Activated gamma-delta T cell treated with Interleukin-2 at 50 U/mL for 16 hours (primary cell): Measurements from ENCODE around the gene MAPK7.

Experiments used
- DNase-seq: peaks from one replicate; pipeline ENCODE4 v3.0.0-alpha.2; 2020

The MAPK7 gene

DNA sequence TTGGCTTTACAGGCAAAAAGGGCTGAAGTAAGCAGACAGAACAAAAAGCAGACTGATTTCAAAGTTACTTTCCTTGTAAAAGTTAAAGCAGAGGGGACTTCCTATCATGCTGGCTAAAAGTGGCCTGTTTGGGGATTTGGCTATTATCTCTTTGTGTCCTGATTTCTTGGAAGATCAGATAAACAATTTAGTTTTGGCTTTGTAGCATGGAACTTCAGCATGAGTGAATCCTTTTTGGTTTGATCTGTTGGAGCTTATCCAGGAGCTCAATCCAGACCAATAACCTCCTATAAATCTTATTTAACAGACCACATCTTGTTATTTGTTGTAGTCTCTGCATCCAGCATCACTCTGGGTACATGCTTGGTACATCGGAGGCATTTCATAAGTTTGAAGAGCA lies 23.9 kb downstream of the MAPK7 start:
- no peak for DNase-seq

- DNase-seq = no peak
Measured at GRCh38 chr17:19403021-19403420, 24.7 kb downstream of the MAPK7 start.

- no peak for DNase-seq
Measured at GRCh38 chr17:19404264-19404663, 26.0 kb downstream of the MAPK7 start.

- DNase-seq = no peak
Measured at GRCh38 chr17:19405114-19405513, 26.8 kb downstream of the MAPK7 start.

DNA sequence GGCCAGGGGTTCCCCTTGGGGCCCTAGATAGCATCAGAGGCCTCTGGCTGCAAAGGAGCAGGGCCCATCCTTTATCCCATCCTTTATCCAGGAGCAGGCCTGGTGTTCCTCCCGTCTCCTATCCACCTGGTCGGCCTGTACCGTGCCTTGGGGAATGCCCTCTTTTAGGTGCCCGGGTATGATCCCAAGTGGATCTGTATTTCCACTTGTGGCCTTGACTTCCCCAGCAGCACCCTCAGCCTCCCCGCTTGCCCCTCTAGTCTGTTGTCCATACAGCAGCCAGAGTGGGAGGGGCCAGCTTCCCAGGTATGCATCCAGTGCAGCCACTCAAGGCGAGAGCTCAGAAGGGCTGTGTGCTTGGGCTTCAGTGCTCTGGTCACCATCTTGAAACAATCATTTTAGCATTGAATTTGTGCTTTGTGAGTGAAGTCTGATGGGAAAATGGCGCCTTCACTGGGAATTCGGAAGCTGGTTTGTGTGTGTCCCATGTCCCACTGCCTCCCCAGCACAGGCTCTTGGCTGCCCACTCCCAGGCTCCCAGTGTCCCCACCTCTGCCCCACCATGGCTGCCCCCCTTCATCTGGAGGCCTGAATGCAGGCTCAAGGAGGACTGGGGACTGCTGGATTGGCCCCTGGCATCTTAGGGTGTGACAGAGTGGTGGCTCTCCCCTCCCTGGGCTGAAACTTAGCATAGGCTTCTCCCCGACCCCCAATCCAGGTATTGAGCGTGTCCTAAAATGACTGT lies 29.5 kb downstream of the MAPK7 start:
- DNase-seq = no peak

DNA sequence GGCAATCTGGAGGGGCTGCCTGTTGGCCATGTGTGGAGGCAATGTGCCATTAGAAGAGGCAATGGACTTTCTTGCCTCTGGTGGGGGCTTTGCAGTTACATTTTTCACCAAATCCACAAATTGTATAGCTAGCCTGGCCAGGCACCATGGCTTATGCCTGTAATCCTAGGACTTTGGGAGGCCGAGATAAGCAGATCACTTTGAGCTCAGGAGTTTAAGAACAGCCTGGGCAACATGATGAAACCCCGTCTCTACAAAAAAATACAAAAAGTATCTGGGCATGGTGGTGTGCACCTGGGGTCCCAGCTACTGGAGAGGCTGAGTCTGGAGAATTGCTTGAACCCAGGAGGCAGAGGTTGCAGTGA lies 30.0 kb downstream of the MAPK7 start:
- DNase-seq = no peak

DNA sequence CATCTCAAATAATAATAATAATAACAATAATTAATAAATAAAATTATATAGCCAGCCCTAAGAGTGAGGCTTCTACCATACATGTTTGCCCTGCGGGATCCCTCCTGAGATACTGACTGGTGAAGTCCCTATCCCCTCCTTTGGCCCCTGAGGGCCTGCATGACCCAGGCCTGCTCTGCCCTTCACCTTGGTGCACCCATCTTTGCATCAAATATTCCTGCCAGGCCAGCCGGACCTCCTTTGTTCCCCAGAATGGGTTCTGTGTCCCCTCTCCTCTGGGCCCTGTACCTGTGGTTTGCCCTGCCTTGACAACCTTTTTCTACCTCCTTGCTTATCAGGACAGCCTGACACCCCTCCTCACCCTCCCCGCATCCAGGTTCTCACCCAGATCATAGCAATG lies 30.8 kb downstream of the MAPK7 start:
- DNase-seq = no peak

DNA sequence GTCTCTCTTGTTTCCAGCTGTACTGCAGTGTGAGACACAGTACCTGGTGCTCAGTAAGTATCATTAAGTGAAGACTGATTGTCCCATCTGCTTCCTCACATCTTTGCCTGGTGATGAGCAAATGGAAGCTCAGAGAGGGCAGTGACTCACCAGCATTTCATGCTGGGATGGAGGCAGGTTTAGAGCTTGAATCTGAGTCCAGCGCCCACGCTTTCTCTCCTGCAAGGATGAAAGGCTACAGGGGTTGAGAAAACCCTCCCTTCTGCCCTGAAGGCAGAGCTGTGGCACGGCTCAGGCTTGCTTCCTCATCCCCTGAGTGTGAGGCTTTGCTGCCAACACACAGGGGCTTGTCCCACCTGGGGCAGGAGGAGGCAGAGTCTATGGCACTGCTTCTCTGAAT lies 31.2 kb downstream of the MAPK7 start:
- DNase-seq = no peak

- no peak for DNase-seq
Measured at GRCh38 chr17:19410091-19410490, 31.8 kb downstream of the MAPK7 start.

DNA sequence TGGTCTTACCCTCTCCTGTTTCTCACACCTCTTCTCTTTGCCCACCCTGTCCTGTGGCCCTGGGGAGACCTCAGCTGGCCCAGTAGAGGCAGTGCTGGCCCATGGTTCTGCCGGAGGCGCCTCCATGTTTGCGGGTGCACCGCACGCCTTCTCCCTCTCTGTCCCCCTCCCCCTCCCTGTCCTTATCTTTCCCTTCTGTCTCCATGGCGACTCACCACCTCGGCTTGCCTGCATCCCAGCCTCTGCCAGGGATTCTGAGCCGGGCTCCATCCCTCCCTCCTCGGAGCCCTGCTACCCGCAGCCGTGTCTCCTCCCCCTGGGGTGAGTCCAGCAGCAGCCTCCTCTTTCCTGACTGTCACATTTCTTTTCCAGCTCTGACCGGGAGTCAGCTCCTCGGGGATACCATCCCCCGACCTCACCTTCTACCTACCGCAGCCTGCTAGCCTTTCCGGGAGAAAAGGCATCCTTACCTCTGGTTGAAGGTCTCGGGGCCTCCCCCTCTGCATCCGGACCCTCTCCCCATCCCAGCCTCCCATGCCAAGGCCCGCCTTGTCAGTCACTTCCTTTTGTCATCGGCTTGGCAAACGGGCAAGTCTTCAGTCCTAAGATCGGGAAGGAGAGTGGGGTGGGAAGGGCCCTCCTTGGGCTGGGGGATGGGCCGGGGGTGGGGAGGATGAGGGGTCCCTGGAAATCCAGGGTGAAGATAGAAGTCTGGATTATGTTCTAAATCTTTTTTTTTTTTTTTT lies 32.8 kb downstream of the MAPK7 start, which contains the start of gene RNF112:
Gene RNF112 (plus strand): TSS at position 358 of the 746 bp plus-strand sequence. CDS start 177 bp downstream, at position 535.
- DNase-seq = no peak

DNA sequence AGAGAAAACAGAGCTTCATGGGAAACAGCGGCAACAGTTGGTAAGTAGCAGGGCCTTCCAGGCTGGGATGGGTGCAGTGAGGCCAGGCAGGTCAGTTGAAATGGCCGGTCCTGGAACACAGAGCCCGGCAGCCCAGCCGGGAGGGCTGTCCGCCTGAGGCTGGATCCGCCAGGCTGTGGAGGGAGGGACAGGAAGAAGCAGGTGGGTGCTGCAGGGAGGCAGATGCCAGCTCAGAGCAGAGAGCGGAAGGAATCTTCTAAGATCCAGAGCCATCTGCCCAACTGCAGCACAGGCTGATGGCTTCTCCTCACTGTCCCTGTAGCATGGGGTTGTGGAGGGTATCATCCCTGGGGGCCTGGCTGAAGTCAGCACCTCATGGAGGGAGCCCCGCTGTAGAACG lies 33.3 kb downstream of the MAPK7 start:
- no peak for DNase-seq

DNA sequence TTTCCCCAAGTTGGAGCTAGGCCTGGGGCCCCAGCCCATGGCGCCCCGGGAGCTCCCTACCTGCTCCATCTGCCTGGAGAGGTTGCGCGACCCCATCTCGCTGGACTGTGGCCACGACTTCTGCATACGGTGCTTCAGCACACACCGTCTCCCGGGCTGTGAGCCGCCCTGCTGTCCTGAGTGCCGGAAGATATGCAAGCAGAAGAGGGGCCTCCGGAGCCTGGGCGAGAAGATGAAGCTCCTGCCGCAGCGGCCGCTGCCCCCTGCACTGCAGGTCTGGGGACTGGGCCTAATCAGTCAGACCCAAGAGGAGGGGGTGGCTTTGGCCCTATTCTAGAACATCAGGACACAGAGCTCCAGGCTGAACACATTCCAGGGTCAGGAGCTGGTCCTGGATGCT lies 34.2 kb downstream of the MAPK7 start:
- DNase-seq = no peak

- DNase-seq = no peak
Measured at GRCh38 chr17:19412984-19413383, 34.7 kb downstream of the MAPK7 start.

- no peak for DNase-seq
Measured at GRCh38 chr17:19413761-19414160, 35.5 kb downstream of the MAPK7 start.

DNA sequence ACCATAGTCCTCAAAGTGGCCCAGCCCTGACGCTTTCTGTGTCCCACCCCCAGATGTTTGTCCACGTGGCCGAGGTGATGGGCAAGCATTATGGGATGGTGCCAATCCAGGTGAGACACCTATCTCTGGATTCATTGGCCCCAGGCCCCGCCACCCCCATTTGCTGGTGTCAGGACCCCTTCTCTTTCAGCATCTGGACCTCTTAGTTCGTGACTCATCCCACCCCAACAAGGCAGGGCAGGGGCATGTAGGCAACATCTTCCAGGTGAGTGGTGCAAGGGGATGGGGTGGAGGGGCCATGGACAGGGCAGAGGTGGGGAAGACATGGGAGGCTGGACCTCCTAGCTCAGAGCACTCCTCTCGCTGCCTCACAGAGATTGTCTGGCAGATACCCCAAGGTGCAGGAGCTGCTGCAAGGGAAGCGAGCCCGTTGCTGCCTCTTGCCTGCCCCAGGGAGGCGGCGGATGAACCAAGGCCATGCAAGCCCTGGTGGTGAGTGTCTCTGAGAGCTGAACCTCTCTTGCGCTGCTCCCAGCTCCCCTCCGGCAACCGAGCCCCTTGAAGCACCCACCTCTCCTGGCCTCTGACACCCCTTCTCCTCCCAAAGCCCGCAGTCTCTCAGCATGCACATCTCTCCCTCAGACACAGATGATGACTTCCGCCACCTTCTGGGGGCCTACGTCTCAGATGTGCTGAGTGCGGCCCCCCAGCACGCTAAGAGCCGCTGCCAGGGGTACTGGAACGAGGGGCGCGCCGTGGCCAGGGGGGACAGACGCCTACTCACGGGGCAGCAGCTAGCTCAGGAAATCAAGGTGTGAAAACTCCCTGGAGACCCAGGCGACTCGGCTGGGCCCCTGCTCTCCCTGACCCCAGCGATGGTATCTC lies 36.3 kb downstream of the MAPK7 start:
- DNase-seq = no peak

- no peak for DNase-seq
Measured at GRCh38 chr17:19415311-19415710, 37.0 kb downstream of the MAPK7 start.

- no peak for DNase-seq
Measured at GRCh38 chr17:19415806-19416775, 37.8 kb downstream of the MAPK7 start.

DNA sequence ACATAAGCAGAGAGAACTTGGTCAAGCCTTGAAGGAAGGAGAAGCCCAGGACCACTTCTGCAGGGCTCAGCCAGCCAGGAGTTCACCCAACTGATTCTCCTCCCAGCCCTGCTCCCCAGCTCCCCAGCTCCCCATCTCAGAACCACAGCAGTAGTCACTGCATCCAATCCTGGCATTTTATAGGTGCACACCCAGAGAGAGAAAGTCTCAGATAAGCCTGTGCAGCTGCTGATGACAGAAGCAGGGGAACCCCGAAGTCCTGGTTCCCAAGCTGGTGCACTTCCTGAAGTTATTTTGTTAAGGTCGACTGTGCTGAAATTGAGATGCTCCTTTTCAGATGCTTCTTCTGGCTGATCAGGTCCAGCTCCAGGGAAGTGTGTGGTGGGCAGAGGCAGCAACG lies 39.3 kb downstream of the MAPK7 start:
- DNase-seq = no peak

DNA sequence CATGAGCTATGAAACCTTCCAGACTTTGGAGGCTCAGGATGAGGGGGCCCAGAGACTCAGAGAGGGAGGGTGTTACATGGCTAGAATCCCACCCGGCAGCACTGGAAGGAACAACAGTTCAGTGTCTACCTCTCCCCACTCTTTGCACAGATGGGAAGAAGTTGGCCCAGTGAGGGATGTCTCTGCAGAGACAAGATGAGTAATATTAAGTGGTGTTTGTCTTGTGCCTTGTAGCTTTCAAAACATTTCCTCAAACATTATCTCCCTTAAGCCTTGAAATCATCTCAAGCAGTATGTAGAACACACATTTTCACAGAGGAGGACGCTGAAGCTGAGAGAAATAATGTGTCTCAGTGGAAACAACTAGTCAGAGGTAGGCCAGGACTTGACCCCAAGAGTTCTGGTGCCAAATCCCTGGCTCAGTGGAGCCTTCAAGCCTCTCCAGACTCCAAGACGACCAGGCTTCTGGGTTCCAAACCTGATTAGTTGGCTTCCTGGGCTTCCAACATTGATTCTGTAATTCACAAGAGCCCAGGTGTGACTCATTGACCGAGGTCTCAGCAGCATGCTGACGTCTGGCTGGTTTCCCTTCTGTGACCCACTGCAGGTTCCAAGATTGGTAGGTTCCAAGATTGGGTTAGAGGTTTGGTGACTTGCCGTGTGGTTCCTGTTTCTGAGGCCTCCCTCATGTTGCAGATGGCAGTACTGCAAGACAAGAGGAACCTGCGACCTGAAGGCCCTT lies 40.1 kb downstream of the MAPK7 start:
- no peak for DNase-seq

DNA sequence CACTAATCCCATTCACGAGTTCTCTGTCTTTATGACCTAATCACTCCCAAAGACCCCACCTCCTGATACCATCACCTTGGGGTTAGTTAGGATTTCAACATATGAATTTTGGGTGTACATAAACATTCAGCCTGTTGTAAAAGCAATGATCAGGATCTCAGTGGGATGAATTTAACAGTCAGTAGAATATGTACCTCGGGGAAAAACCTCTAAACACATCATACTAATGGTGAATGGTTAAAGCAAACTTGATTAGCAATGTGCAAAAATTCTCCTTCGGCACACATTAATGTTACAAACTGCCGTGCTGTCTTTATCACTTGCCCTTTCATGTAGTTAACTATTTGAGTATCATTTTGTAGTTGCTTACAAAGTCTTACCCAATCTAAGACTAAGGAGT lies 42.9 kb downstream of the MAPK7 start:
- DNase-seq = no peak

GRCh38 chr17:19421926-19422325 lies 43.6 kb downstream of the MAPK7 start:
- DNase-seq = no peak
